SK-N-SH treated with all-trans-retinoic acid at 6 μM for 48 hours (cell line): ENCODE data around the gene ZC3H8.

ENCODE experiments used
- ATAC-seq: fragments of 200-7000 bp; cut with Tn5 transposase; 3 replicates; pipeline ENCODE4 v1.9.1; 2020; ENCODE audit warnings: mild to moderate bottlenecking, moderate library complexity
- ARNTL ChIP-seq: fragments of 450-650 bp; formaldehyde crosslinking; IDR thresholded peaks from 2 replicates; pipeline ENCODE4 v1.5.0; 2020; ENCODE audit warnings: low read depth, mild to moderate bottlenecking, moderate library complexity, borderline replicate concordance
- BACH2 ChIP-seq: fragments of 250-450 bp; sonication (Bioruptor Pico); IDR thresholded peaks from 2 replicates; pipeline ENCODE4 v1.9.0; 2021; ENCODE audit warnings: mild to moderate bottlenecking, borderline replicate concordance
- CSDC2 ChIP-seq: fragments of 250-450 bp; sonication (Bioruptor Pico); IDR thresholded peaks from 2 replicates; pipeline ENCODE4 v1.5.0; 2020; ENCODE audit warnings: mild to moderate bottlenecking, moderate library complexity
- ESRRG ChIP-seq: fragments of 250-450 bp; sonication (Bioruptor Pico); IDR thresholded peaks from 2 replicates; pipeline ENCODE4 v1.6.1; 2021; ENCODE audit warnings: mild to moderate bottlenecking
- GLIS3 ChIP-seq: fragments of 250-450 bp; sonication (Bioruptor Pico); IDR thresholded peaks from 2 replicates; pipeline ENCODE4 v1.5.0; 2020; ENCODE audit warnings: mild to moderate bottlenecking, moderate library complexity
- ISL1 ChIP-seq: fragments of 250-450 bp; sonication (Bioruptor Pico); IDR thresholded peaks from 2 replicates; pipeline ENCODE4 v2.1.2; 2022; ENCODE audit warnings: mild to moderate bottlenecking, moderate library complexity
- OSR1 ChIP-seq: fragments of 250-450 bp; sonication (Bioruptor Pico); IDR thresholded peaks from 2 replicates; pipeline ENCODE4 v1.8.0; 2022; ENCODE audit warnings: moderate library complexity, mild to moderate bottlenecking, inconsistent platforms
- RARB ChIP-seq: fragments of 250-450 bp; sonication (Bioruptor Pico); IDR thresholded peaks from 2 replicates; pipeline ENCODE4 v1.8.0; 2021; ENCODE audit warnings: mild to moderate bottlenecking, moderate library complexity
- SNAI2 ChIP-seq: fragments of 250-450 bp; sonication (Bioruptor Pico); IDR thresholded peaks from 2 replicates; pipeline ENCODE4 v1.5.0; 2020; ENCODE audit warnings: mild to moderate bottlenecking, moderate library complexity
- TCF4 ChIP-seq: fragments of 250-450 bp; sonication (Bioruptor Pico); IDR thresholded peaks from 2 replicates; pipeline ENCODE4 v1.8.0; 2021; ENCODE audit warnings: mild to moderate bottlenecking, moderate library complexity, borderline replicate concordance
- TOX ChIP-seq: fragments of 250-450 bp; sonication (Bioruptor Pico); IDR thresholded peaks from 2 replicates; pipeline ENCODE4 v1.8.0; 2021; ENCODE audit warnings: mild to moderate bottlenecking, moderate library complexity, borderline replicate concordance
- ZC3H10 ChIP-seq: fragments of 250-450 bp; sonication (Bioruptor Pico); IDR thresholded peaks from 2 replicates; pipeline ENCODE4 v1.5.1; 2021; ENCODE audit warnings: mild to moderate bottlenecking, moderate library complexity
- ZFP3 ChIP-seq: fragments of 250-450 bp; sonication (Bioruptor Pico); IDR thresholded peaks from 2 replicates; pipeline ENCODE4 v1.5.0; 2020; ENCODE audit warnings: mild to moderate bottlenecking, moderate library complexity
- ZFP30 ChIP-seq: fragments of 450-650 bp; formaldehyde crosslinking; IDR thresholded peaks from 2 replicates; pipeline ENCODE4 v1.5.0; 2022; ENCODE audit warnings: mild to moderate bottlenecking, moderate library complexity
- ZNF565 ChIP-seq: fragments of 450-650 bp; formaldehyde crosslinking; conservative IDR thresholded peaks from 2 replicates; pipeline ENCODE4 v1.5.0; 2020; ENCODE audit warnings: low read depth, mild to moderate bottlenecking, moderate library complexity
- ZNF70 ChIP-seq: fragments of 450-650 bp; formaldehyde crosslinking; IDR thresholded peaks from 2 replicates; pipeline ENCODE4 v1.5.0; 2020; ENCODE audit warnings: mild to moderate bottlenecking, moderate library complexity
- ZNF8 ChIP-seq: fragments of 450-650 bp; formaldehyde crosslinking; IDR thresholded peaks from 2 replicates; pipeline ENCODE4 v1.5.0; 2020; ENCODE audit warnings: mild to moderate bottlenecking, moderate library complexity
- TF ChIP-seq, protein P1 (sequence below): fragments of 250-450 bp; sonication (Bioruptor Pico); IDR thresholded peaks from 2 replicates; pipeline ENCODE4 v1.5.1; 2021; ENCODE audit warnings: mild to moderate bottlenecking, moderate library complexity
- TF ChIP-seq, protein P2 (sequence below): fragments of 250-450 bp; sonication (Bioruptor Pico); IDR thresholded peaks from 2 replicates; pipeline ENCODE4 v1.5.0; 2020; ENCODE audit warnings: mild to moderate bottlenecking, moderate library complexity
- TF ChIP-seq, protein P3 (sequence below): fragments of 250-450 bp; sonication (Bioruptor Pico); IDR thresholded peaks from 2 replicates; pipeline ENCODE4 v1.8.0; 2021; ENCODE audit warnings: low read depth, mild to moderate bottlenecking, moderate library complexity, borderline replicate concordance
- TF ChIP-seq, protein P4 (sequence below): fragments of 250-450 bp; sonication (Bioruptor Pico); IDR thresholded peaks from 2 replicates; pipeline ENCODE4 v1.8.0; 2020; ENCODE audit warnings: mild to moderate bottlenecking, moderate library complexity, borderline replicate concordance
- TF ChIP-seq, protein P5 (sequence below): fragments of 250-450 bp; sonication (Bioruptor Pico); IDR thresholded peaks from 2 replicates; pipeline ENCODE4 v1.5.1; 2020; ENCODE audit warnings: low read depth, mild to moderate bottlenecking, moderate library complexity

The ZC3H8 gene

DNA sequence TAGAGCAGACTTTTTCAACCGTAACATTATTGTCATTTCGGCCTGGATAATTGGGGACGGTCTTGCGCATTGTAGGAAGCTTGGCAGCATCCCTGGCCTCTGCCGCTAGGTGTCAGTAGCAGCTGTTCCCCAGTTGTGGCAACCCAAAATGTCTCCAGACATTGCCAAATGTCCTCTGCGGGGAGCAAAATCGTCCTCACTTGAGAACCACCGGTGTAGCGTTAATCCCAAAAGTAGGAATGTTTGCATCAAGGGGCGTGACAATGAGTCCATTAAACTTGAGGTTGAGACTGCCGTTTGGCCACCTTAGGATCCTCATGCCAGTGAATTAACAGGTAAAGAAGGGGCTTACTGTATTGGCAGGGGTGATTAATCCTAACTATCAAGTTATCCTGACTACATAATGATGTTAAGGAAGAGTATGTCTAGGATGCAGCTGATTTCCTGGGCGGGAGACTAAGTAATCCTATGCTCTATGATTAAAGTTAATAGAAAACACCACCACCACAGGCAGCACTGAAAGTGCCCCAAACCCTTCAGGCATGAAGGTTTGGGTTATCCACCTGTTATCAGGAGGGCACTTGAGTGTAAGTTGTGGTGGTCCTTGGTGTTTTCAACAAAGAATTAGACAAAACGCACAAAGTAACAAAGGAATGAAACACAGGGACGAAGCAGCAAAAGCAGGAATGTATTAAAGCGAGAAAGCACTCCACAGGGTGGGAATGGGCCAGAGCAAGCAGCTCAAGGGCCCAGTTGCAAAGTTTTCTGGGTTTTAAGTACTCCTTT lies 4.9 kb upstream of the ZC3H8 start:
- peak; percentile 78 for ATAC-seq
- TF ChIP-seq RARB (CRISPR knock-in tag) = no peak
- TF ChIP-seq ZNF8 = no peak
- no peak for TF ChIP-seq ZFP3 (CRISPR knock-in tag)
- TF ChIP-seq ZNF70 (CRISPR knock-in tag) = no peak
- no peak for TF ChIP-seq ARNTL
- no peak for TF ChIP-seq ISL1 (CRISPR knock-in tag)
- no peak for TF ChIP-seq ZNF565 (CRISPR knock-in tag)
- TF ChIP-seq ZC3H10 (CRISPR knock-in tag) = no peak
- TF ChIP-seq TOX = no peak
- TF ChIP-seq SNAI2 = no peak
- TF ChIP-seq, protein P1, sequence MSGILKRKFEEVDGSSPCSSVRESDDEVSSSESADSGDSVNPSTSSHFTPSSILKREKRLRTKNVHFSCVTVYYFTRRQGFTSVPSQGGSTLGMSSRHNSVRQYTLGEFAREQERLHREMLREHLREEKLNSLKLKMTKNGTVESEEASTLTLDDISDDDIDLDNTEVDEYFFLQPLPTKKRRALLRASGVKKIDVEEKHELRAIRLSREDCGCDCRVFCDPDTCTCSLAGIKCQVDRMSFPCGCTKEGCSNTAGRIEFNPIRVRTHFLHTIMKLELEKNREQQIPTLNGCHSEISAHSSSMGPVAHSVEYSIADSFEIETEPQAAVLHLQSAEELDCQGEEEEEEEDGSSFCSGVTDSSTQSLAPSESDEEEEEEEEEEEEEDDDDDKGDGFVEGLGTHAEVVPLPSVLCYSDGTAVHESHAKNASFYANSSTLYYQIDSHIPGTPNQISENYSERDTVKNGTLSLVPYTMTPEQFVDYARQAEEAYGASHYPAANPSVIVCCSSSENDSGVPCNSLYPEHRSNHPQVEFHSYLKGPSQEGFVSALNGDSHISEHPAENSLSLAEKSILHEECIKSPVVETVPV (CRISPR knock-in tag) = no peak

DNA sequence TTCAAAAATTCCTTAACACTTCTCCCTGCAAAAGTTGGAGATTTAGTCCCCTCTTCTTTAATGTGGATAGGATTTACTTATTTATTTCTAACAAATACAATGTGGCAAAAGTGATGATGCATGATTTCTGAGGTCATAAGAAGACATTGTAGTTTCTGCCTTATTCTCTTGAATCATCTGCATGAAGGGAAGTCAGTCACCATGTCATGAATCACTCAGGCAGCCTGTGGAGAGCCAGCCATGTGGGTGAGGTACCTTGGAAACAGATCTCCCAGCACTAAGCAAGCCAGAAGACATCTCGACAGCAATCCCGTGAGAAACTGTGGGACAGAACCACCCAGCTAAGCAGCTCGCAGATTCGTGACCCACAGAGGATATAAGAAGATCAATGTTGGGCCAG lies 2.7 kb upstream of the ZC3H8 start:
- TF ChIP-seq TOX = no peak
- TF ChIP-seq BACH2 (CRISPR knock-in tag) = no peak
- no peak for TF ChIP-seq ISL1 (CRISPR knock-in tag)
- no peak for TF ChIP-seq CSDC2
- no peak for TF ChIP-seq ARNTL
- TF ChIP-seq, protein P2, sequence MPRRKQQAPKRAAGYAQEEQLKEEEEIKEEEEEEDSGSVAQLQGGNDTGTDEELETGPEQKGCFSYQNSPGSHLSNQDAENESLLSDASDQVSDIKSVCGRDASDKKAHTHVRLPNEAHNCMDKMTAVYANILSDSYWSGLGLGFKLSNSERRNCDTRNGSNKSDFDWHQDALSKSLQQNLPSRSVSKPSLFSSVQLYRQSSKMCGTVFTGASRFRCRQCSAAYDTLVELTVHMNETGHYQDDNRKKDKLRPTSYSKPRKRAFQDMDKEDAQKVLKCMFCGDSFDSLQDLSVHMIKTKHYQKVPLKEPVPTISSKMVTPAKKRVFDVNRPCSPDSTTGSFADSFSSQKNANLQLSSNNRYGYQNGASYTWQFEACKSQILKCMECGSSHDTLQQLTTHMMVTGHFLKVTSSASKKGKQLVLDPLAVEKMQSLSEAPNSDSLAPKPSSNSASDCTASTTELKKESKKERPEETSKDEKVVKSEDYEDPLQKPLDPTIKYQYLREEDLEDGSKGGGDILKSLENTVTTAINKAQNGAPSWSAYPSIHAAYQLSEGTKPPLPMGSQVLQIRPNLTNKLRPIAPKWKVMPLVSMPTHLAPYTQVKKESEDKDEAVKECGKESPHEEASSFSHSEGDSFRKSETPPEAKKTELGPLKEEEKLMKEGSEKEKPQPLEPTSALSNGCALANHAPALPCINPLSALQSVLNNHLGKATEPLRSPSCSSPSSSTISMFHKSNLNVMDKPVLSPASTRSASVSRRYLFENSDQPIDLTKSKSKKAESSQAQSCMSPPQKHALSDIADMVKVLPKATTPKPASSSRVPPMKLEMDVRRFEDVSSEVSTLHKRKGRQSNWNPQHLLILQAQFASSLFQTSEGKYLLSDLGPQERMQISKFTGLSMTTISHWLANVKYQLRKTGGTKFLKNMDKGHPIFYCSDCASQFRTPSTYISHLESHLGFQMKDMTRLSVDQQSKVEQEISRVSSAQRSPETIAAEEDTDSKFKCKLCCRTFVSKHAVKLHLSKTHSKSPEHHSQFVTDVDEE (CRISPR knock-in tag) = no peak
- TF ChIP-seq ZNF565 (CRISPR knock-in tag) = no peak
- TF ChIP-seq, protein P3, sequence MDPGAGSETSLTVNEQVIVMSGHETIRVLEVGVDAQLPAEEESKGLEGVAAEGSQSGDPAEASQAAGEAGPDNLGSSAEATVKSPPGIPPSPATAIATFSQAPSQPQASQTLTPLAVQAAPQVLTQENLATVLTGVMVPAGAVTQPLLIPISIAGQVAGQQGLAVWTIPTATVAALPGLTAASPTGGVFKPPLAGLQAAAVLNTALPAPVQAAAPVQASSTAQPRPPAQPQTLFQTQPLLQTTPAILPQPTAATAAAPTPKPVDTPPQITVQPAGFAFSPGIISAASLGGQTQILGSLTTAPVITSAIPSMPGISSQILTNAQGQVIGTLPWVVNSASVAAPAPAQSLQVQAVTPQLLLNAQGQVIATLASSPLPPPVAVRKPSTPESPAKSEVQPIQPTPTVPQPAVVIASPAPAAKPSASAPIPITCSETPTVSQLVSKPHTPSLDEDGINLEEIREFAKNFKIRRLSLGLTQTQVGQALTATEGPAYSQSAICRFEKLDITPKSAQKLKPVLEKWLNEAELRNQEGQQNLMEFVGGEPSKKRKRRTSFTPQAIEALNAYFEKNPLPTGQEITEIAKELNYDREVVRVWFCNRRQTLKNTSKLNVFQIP = no peak
- TF ChIP-seq TCF4 (CRISPR knock-in tag) = no peak
- no peak for TF ChIP-seq ESRRG (CRISPR knock-in tag)
- TF ChIP-seq GLIS3 (CRISPR knock-in tag) = no peak
- TF ChIP-seq, protein P4, sequence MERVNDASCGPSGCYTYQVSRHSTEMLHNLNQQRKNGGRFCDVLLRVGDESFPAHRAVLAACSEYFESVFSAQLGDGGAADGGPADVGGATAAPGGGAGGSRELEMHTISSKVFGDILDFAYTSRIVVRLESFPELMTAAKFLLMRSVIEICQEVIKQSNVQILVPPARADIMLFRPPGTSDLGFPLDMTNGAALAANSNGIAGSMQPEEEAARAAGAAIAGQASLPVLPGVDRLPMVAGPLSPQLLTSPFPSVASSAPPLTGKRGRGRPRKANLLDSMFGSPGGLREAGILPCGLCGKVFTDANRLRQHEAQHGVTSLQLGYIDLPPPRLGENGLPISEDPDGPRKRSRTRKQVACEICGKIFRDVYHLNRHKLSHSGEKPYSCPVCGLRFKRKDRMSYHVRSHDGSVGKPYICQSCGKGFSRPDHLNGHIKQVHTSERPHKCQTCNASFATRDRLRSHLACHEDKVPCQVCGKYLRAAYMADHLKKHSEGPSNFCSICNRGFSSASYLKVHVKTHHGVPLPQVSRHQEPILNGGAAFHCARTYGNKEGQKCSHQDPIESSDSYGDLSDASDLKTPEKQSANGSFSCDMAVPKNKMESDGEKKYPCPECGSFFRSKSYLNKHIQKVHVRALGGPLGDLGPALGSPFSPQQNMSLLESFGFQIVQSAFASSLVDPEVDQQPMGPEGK (CRISPR knock-in tag) = no peak
- TF ChIP-seq ZFP30 (CRISPR knock-in tag) = no peak
- TF ChIP-seq, protein P1 (CRISPR knock-in tag) = no peak
- no peak for TF ChIP-seq OSR1 (CRISPR knock-in tag)
- no peak for TF ChIP-seq SNAI2
- TF ChIP-seq, protein P5, sequence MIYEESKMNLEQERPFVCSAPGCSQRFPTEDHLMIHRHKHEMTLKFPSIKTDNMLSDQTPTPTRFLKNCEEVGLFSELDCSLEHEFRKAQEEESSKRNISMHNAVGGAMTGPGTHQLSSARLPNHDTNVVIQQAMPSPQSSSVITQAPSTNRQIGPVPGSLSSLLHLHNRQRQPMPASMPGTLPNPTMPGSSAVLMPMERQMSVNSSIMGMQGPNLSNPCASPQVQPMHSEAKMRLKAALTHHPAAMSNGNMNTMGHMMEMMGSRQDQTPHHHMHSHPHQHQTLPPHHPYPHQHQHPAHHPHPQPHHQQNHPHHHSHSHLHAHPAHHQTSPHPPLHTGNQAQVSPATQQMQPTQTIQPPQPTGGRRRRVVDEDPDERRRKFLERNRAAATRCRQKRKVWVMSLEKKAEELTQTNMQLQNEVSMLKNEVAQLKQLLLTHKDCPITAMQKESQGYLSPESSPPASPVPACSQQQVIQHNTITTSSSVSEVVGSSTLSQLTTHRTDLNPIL (CRISPR knock-in tag) = no peak
- ATAC-seq = no peak
